Measurements from ENCODE around the gene TMEM40. TPM values are rescaled to one million over a fixed set of nuclear protein-coding genes. Genes with fewer than 3 reads are reported as not detected.

Gene TMEM40
- total RNA-seq = 18.8 and 21.4 TPM in 2 replicates

DNA sequence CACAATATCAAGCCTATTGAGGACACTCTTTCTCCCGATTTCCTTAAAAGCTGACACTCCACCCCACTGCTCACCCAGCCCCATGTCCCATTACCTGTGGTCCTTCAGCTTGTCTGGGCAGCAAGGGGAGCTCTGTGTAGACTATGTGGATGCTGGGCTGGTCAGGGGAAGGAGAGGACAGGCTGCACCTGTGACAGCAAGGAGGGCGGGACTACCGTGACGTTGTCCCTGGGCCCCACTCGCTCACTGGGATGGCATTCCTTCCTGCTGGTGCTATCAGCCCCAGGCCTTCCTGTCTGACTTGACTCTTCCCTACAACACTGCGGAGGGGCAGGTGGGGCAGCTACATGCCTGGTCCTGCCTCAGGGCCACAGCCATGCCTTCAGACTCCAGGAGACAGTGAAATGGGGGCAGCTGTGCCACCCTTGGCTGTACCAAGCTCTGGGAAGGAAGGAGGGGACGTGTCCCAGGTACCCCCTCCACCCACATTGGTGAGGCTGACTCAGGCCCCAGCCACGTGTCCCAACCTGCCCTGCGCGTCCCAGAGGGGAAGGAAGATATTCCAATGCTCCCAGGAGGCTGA lies at the start of gene TMEM40:
TMEM40 (minus strand) TSS at position 163 of the 583 bp plus-strand sequence. CDS start 9,427 bp downstream, outside the sequence.

GRCh38 chr3:12796171-12797123 lies 37.4 kb upstream of the TMEM40 start, which contains the start of gene CAND2:
Gene CAND2 (plus strand): TSS chr3:12796680. CDS start chr3:12796721, 41 bp downstream.

Other genes starting within 250 kb of the TMEM40 start
- 1.7 and 2.2 TPM in 2 replicates for gene MKRN2OS, start 213.8 kb downstream of the TMEM40 start, total RNA-seq
- 29.6 and 34.2 TPM in 2 replicates for gene MKRN2, start 202.2 kb downstream of the TMEM40 start, total RNA-seq
- gene RAF1, start 95.1 kb downstream of the TMEM40 start, total RNA-seq = 58.0 and 66.3 TPM in 2 replicates
- gene CAND2, start 37.4 kb upstream of the TMEM40 start, total RNA-seq = 2.2 and 3.6 TPM in 2 replicates
- gene RPL32, start 82.3 kb upstream of the TMEM40 start, total RNA-seq = 907 and 2,616 TPM in 2 replicates

Data from tracheal epithelial cell (primary cell).